Neural cell (in vitro differentiated cells): ENCODE data around the gene ZNF280C. TPM values are rescaled to one million over a fixed set of nuclear protein-coding genes. Genes with fewer than 3 reads are reported as not detected.

Experiments
- H2AFZ ChIP-seq: fragments of 200-600, 300-800 bp; sonication (generic), shearing (Covaris generic); 2 replicates; pipeline ENCODE4 v1.6.0; 2014; ENCODE audit warnings: low read depth, mild to moderate bottlenecking, antibody characterized with exemption, low read length, moderate library complexity
- H3F3A ChIP-seq: fragments of 200-600 bp; shearing (Covaris generic); 2 replicates; pipeline ENCODE4 v1.6.1; 2016; ENCODE audit warnings: mild to moderate bottlenecking, moderate library complexity, mixed read lengths, antibody characterized with exemption, low read length; ENCODE audit not compliant: insufficient read depth, poor library complexity, severe bottlenecking
- H3K27ac ChIP-seq: fragments of 200-600, 300-800 bp; sonication (generic), shearing (Covaris generic); 2 replicates; pipeline ENCODE4 v1.5.1; 2014; ENCODE audit warnings: mild to moderate bottlenecking, low read length, moderate library complexity
- H3K27me3 ChIP-seq: fragments of 300-800, 200-600 bp; sonication (generic), shearing (Covaris generic); 2 replicates; pipeline ENCODE4 v1.6.0; 2014; ENCODE audit warnings: mild to moderate bottlenecking, low read depth, low read length, moderate library complexity; ENCODE audit not compliant: insufficient read depth
- H3K36me3 ChIP-seq: fragments of 300-800, 200-600 bp; sonication (generic), shearing (Covaris generic); 2 replicates; pipeline ENCODE4 v1.5.1; 2014; ENCODE audit warnings: mild to moderate bottlenecking, antibody characterized with exemption, low read length, moderate library complexity; ENCODE audit not compliant: insufficient read depth
- H3K4me2 ChIP-seq: fragments of 300-800, 200-600 bp; sonication (generic), shearing (Covaris generic); 2 replicates; pipeline ENCODE4 v1.6.0; 2014; ENCODE audit warnings: mild to moderate bottlenecking, low read length
- H3K4me3 ChIP-seq: fragments of 300-800, 200-600 bp; sonication (generic), shearing (Covaris generic); 2 replicates; pipeline ENCODE4 v1.5.1; 2014; ENCODE audit warnings: mild to moderate bottlenecking, low read length, moderate library complexity
- H3K79me2 ChIP-seq: fragments of 200-600 bp; shearing (Covaris generic); replicated peaks from 2 replicates; pipeline ENCODE4 v1.6.0; 2014; ENCODE audit warnings: mild to moderate bottlenecking, low read length, moderate library complexity; ENCODE audit not compliant: insufficient read depth
- H3K9ac ChIP-seq: fragments of 300-800, 200-600 bp; sonication (generic), shearing (Covaris generic); 2 replicates; pipeline ENCODE4 v1.6.1; 2016; ENCODE audit warnings: mild to moderate bottlenecking, low read length, mixed read lengths
- H3K9me2 ChIP-seq: fragments of 200-600 bp; shearing (Covaris generic); 2 replicates; pipeline ENCODE4 v1.6.1; 2016; ENCODE audit warnings: mild to moderate bottlenecking, low read length, mixed read lengths; ENCODE audit not compliant: insufficient read depth
- H3K9me3 ChIP-seq: fragments of 200-600, 300-800 bp; sonication (generic), shearing (Covaris generic); 2 replicates; pipeline ENCODE4 v1.6.1; 2016; ENCODE audit warnings: mild to moderate bottlenecking, mixed run types, low read length, moderate library complexity, mixed read lengths
- H4K20me1 ChIP-seq: fragments of 200-600 bp; shearing (Covaris generic); 2 replicates; pipeline ENCODE4 v1.6.1; 2016; ENCODE audit warnings: mild to moderate bottlenecking, mixed run types; ENCODE audit not compliant: insufficient read depth
- CTCF ChIP-seq: fragments of 450-650 bp; IDR thresholded peaks from 2 replicates; pipeline ENCODE4 v1.5.1; 2014; ENCODE audit warnings: antibody characterized with exemption, mild to moderate bottlenecking, moderate library complexity; ENCODE audit not compliant: poor library complexity, severe bottlenecking
- EP300 ChIP-seq: fragments of 450-650 bp; conservative IDR thresholded peaks from 2 replicates; pipeline ENCODE4 v1.6.1; 2014; ENCODE audit warnings: antibody characterized with exemption, mild to moderate bottlenecking, moderate library complexity; ENCODE audit not compliant: poor library complexity, severe bottlenecking
- EZH2 ChIP-seq: fragments of 200-600, 300-800 bp; shearing (Covaris generic), sonication (generic); IDR thresholded peaks from 2 replicates; pipeline ENCODE4 v1.6.1; 2014; ENCODE audit warnings: antibody characterized with exemption, low read length, borderline replicate concordance, mild to moderate bottlenecking; ENCODE audit not compliant: insufficient read depth, poor library complexity, severe bottlenecking
- MXI1 ChIP-seq: fragments of 450-650 bp; conservative IDR thresholded peaks from 2 replicates; pipeline ENCODE4 v1.6.1; 2014; ENCODE audit warnings: antibody characterized with exemption, mild to moderate bottlenecking; ENCODE audit not compliant: poor library complexity, severe bottlenecking
- POLR2AphosphoS5 ChIP-seq: IDR thresholded peaks from 2 replicates; pipeline ENCODE4 v1.6.1; 2012
- RAD21 ChIP-seq: fragments of 450-650 bp; conservative IDR thresholded peaks from 2 replicates; pipeline ENCODE4 v1.6.1; 2014; ENCODE audit warnings: antibody characterized with exemption, mild to moderate bottlenecking, moderate library complexity
- REST ChIP-seq: IDR thresholded peaks from 2 replicates; pipeline ENCODE4 v1.6.1; 2012; ENCODE audit warnings: borderline replicate concordance
- SMC3 ChIP-seq: fragments of 450-650 bp; conservative IDR thresholded peaks from 2 replicates; pipeline ENCODE4 v1.6.1; 2014; ENCODE audit warnings: antibody characterized with exemption, mild to moderate bottlenecking, moderate library complexity; ENCODE audit not compliant: poor library complexity
- TAF1 ChIP-seq: IDR thresholded peaks from 2 replicates; pipeline ENCODE4 v1.6.1; 2012; ENCODE audit warnings: low read depth
- polyA plus RNA-seq: library from polyadenylated mRNA; depleted of rRNA; stranded (reverse); fragments of >200 nt; gene quantifications from 2 replicates; pipeline ENCODE4 v1.2.3, GENCODE V29; 2014

ZNF280C gene
- polyA plus RNA-seq, 1 donor from 2014 or later, result 9.5 TPM

GRCh38 chrX:130295519-130296296, 27.0 kb upstream of the ZNF280C start:
- Histone ChIP-seq H3F3A (no peaks in the 10 kb centered on the region), H3K4me3 (no peak overlapping the region), H3K9me3 (no peaks in the 10 kb centered on the region), H3K79me2 (no peaks in the 10 kb centered on the region), H3K9ac (no peak overlapping the region), H3K9me2 (no peaks in the 10 kb centered on the region), H3K4me2 (no peak overlapping the region), H3K36me3 (no peaks in the 10 kb centered on the region), H2AFZ (no peak overlapping the region), H3K27ac (no peak overlapping the region), H4K20me1 (no peaks in the 10 kb centered on the region), H3K27me3 (no peaks in the 10 kb centered on the region)
- TF ChIP-seq REST (no peak), MXI1 (no peak), SMC3 (no peak), EP300 (no peak), TAF1 (no peak), RAD21 (no peak), EZH2 (no peak), POLR2AphosphoS5 (no peak), CTCF (no peak)

- H2AFZ ChIP-seq, result no peak overlapping the region
Measured at GRCh38 chrX:130287071-130287770, 18.5 kb upstream of the ZNF280C start.

More at GRCh38 chrX:130287071-130287770, 18.5 kb upstream of the ZNF280C start:
- Histone ChIP-seq H3K9me3 (no peaks in the 10 kb centered on the region), H4K20me1 (no peaks in the 10 kb centered on the region), H3K27ac (no peak overlapping the region), H3K27me3 (no peaks in the 10 kb centered on the region), H3F3A (no peaks in the 10 kb centered on the region), H3K79me2 (no peaks in the 10 kb centered on the region), H3K36me3 (no peaks in the 10 kb centered on the region), H3K9me2 (no peaks in the 10 kb centered on the region), H3K9ac (no peak overlapping the region), H3K4me3 (no peak overlapping the region), H3K4me2 (no peak overlapping the region)
- TF ChIP-seq EP300 (no peak), EZH2 (no peak), MXI1 (no peak), POLR2AphosphoS5 (no peak), SMC3 (no peak), TAF1 (no peak), REST (no peak), CTCF (no peak)
